Left renal cortex interstitium (tissue), 4 donors: ENCODE data around the gene BRF1. TPM values are rescaled to one million over a fixed set of nuclear protein-coding genes. Genes with fewer than 3 reads are reported as not detected.
"Not testable (repeated sequence)": the region's sequence is repeated elsewhere in the genome, so short reads cannot be mapped to it uniquely, and the experiment has no call there.

ENCODE experiments used
- DNase-seq, 4 donors: peaks; one replicate each; pipeline ENCODE4 v3.0.0-alpha.2; 2013; ENCODE audit warnings: low read depth in 4 of 4, low spot score in 2 of 4, missing footprints in 1 of 4
- polyA plus RNA-seq, 4 donors: library from polyadenylated mRNA; unstranded; fragments of 120-200 nt; gene quantifications; one replicate each; pipeline ENCODE4 v1.2.1, GENCODE V29; 2013; ENCODE audit not compliant: insufficient read length in 4 of 4

BRF1 gene
- polyA plus RNA-seq: 10 to 100 TPM; 27.5 to 39.5 (median 37.7) TPM

DNA sequence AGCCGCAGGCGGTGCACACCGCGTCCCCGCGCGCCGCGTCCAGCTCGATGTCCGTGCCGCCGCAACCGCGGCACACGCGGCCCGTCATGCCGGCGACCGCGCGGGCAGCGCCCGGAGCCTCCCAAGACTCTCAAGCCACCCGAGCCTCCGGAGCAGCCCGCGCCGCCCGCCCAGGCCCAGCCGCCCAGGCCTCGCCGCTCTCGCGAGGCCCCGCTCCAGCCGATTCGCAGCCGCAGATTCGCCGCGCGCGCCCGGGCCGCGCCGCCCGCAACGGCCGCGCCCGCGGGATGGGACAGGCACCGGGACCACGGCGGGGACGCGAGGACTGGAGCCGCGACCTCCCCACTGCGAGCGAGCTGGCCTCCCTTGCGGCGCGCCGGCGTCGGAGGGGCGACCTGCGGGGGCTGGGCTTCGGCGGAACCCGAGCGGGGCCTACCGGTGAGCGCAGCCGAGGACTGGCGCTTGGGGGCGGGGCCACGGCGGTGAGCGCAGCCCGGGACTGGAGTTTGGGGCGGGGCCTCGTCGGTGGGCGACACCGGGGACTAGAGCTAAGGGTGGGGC, at the start of gene BRF1:
BRF1 (minus strand) TSS at position 460 of the 561 bp plus-strand sequence; CDS start at position 88, 372 bp downstream.
- peak in 3 of 4 donors; percentile 84 to 93 (median 86) for DNase-seq

- no peak for DNase-seq
These were observed 49.2 kb upstream of the BRF1 start for GRCh38 chr14:105349992-105350391.

GRCh38 chr14:105348945-105349699, 48.3 kb upstream of the BRF1 start:
- no peak for DNase-seq

DNA sequence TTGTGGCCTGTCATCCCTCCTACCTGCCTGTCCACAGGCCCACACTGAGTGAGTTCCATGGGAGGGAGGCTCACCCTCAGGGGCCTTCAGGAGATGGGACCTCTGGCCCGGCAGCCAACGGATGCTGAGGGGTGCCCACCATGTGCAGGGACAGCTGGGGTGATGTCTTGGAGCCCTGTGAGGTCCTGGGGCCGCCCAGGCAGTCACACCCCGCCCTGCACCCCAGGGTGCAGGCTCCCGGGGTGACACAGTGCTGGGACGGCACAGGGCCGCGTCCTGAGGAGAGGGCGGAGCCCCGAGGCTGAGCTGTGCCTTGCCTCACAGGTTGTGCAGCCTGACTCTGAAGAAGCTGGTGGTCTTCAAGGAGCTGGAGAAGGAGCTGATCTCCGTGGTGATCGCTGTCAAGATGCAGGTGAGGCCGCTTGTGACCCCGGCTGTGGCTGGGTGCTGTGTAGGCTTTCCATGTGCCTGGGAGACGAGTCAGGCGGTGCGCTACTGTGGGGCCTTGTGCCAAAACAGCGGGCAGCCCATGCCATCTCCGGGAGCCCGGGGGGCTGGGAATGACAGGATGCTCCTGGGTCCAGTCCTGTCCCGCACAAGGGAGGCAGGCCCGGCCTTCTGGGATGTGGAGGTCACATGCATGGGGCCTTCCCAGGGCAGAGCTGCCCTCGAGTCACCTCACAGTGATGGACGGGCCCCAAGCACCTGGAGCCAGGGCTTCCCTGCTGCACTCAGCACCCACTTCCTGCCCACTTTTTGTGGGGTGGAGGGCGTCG, 47.6 kb upstream of the BRF1 start:
- DNase-seq: no peak

GRCh38 chr14:105347587-105347968, 46.8 kb upstream of the BRF1 start:
- DNase-seq: no peak

- DNase-seq: no peak
These were observed 46.2 kb upstream of the BRF1 start for GRCh38 chr14:105346876-105347586.

GRCh38 chr14:105346200-105346533, 45.4 kb upstream of the BRF1 start:
- DNase-seq: no peak

- DNase-seq: no peak
These were observed 42.4 kb upstream of the BRF1 start for GRCh38 chr14:105343194-105343593.

DNA sequence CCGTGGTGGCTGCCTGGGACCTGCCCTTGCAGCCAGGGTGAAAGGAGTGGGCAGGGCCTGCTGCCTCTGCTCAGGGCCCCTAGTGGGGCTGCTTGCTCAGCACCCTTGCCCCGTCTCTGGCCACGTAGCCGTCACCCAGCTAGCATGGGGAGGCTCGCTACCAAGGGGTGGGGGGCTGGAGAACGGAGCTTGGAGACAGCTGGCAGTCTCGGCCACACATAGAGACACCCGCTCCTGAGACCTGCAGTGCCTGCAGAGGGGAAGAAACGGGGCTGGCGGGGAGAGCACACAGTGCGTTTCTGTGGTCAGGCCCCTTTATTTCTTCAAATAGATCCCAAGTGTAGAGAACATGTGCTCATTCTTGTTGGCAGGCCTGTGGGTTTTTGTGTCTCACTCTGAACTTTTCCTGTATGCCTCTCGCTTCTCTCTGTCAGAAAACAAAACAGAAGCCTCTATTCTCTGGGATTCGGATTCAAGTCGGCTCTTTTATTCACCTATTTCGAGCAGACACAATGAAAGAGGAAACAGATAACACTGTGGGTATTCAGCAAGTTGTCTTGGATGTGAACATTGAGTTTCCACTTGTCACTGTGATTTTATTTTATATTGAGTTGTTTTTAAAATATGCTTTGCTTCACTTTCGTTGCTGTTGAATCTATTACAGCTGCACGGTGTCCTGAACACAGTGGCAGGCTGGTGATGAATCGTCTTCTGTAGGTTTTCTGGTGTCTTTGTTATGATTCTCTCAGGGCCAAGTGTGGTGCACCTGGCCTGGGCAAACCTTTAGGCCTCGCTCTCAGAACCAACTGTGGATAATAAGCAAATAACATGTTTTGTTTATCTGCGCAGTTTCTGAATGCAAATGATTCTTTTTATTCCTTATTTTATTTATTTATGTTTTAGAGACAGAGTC, 40.3 kb upstream of the BRF1 start:
- DNase-seq: no peak

DNA sequence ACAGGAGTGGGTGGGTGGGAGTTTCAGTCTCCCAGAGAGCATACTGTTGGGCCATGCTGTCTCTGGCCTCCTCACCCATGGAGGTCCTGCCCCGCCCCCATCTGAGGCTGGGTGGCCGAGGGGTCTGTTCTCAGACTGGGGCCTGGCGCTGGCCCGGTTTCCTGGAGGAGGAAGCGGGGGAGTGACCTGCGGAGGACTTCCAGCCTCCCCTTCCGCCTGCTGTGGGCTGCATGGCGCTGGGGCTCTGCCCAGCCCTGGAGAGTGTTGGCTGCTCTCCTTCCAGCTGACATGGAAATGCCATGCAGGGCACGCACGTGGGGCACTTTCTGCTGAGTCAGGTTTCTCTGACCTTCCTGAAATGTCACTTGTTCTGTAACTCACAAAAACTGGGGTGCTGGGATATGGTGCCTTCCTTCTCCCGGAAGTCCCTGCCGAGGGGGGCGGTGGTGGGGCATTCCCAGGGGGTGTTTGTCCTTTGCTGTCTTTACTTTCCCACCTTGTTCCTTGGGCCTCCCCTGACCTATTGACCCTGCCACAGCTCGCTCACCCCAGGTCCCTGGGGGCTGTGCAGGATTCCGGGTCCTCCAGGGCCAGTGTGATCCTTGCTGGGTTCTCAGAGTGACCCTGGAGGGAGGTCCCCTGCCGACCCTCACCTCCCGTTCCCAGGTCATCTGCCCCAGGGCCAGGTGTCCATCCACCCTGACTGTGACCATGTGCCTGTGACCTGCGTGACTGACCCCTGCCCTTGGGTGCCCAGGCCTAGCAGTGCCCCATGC, 37.4 kb upstream of the BRF1 start:
- DNase-seq: no peak

- no peak for DNase-seq
These were observed 36.6 kb upstream of the BRF1 start for GRCh38 chr14:105337433-105337832.

GRCh38 chr14:105336477-105337287, 35.9 kb upstream of the BRF1 start:
- DNase-seq: no peak

DNA sequence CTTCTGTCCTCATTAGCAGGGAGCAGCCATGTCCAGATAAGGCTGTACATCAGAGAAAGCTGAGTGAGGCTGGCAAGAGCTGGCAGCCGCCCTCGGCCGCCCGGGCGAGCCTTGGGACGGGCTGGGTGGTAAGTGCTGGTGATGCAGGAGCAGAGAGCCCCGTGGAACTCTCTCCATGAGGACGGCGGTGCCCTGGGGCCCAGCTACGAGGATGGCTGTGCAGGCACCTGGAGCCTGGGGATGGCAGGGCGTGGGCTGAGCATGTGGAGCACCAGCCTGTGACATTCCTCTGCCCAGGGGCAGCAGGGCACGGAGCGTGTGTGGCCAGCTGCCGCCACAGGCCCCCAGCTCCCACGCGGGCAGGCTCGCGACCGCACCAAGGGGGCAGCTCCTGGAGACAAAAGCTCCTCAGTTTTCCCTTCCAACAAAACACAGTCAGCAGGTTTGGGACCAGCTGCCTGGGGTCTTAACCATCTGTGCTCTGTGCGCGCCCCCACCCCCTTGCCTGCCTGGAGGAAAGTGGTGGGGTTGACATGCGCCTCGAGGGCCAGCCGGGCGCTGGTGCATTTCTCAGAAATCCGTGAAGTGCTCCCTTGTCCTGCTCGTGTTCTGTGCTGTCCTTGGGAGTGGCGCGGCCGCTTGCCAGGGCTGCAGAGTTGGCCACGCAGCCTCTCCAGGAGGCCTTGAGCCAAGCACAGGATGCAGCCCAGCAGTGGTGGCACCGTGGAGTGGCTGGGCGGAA, 35.1 kb upstream of the BRF1 start:
- DNase-seq: no peak

DNA sequence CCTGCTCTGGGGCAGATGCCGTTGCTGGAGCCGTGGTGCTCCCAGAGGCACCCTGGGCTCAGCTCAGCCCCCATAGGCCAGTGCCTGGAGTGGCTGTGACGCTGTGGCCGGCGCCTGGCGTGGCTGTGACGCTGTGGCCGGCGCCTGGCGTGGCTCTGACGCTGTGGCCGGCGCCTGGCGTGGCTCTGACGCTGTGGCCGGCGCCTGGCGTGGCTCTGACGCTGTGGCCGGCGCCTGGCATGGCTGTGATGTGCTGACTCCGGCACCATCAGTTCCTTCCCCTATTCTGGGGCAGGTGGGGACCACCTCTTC, 34.4 kb upstream of the BRF1 start:
- DNase-seq: not testable (repeated sequence)

- DNase-seq: no peak
These were observed 33.8 kb upstream of the BRF1 start for GRCh38 chr14:105334383-105335230.

GRCh38 chr14:105333613-105334364, 33.0 kb upstream of the BRF1 start:
- DNase-seq: no peak
